Hepatocyte (in vitro differentiated cells): ENCODE results near the gene CDH15. TPM values are rescaled to one million over a fixed set of nuclear protein-coding genes. Genes with fewer than 3 reads are reported as not detected.

Experiments used
- DNase-seq: peaks from one replicate; pipeline ENCODE4 v3.0.0-alpha.2; 2016; ENCODE audit warnings: low spot score
- H2AFZ ChIP-seq: fragments of 200-600 bp; sonication (generic); 2 replicates; pipeline ENCODE4 v1.6.0; 2016; ENCODE audit warnings: antibody characterized with exemption, mild to moderate bottlenecking
- H3K27ac ChIP-seq: fragments of 200-600 bp; sonication (generic); 2 replicates; pipeline ENCODE4 v1.5.1; 2016; ENCODE audit warnings: mild to moderate bottlenecking
- H3K27me3 ChIP-seq: fragments of 200-600 bp; sonication (generic); 2 replicates; pipeline ENCODE4 v1.6.1; 2016
- H3K36me3 ChIP-seq: fragments of 200-600 bp; sonication (generic); replicated peaks from 2 replicates; pipeline ENCODE4 v1.5.1; 2016; ENCODE audit warnings: low read depth; ENCODE audit not compliant: insufficient read depth
- H3K4me1 ChIP-seq: fragments of 200-600 bp; sonication (generic); 2 replicates; pipeline ENCODE4 v1.5.1; 2016; ENCODE audit warnings: mild to moderate bottlenecking, moderate library complexity; ENCODE audit not compliant: insufficient read depth
- H3K4me2 ChIP-seq: fragments of 200-600 bp; sonication (generic); 2 replicates; pipeline ENCODE4 v1.6.0; 2016
- H3K4me3 ChIP-seq: fragments of 200-600 bp; sonication (generic); 2 replicates; pipeline ENCODE4 v1.5.1; 2016; ENCODE audit warnings: mild to moderate bottlenecking
- H3K79me2 ChIP-seq: fragments of 200-600 bp; sonication (generic); 2 replicates; pipeline ENCODE4 v1.6.0; 2017; ENCODE audit warnings: mild to moderate bottlenecking
- H3K9me2 ChIP-seq: fragments of 200-600 bp; sonication (generic); replicated peaks from 2 replicates; pipeline ENCODE4 v1.6.0; 2017; ENCODE audit warnings: mild to moderate bottlenecking; ENCODE audit not compliant: insufficient read depth
- H3K9me3 ChIP-seq: fragments of 200-600 bp; sonication (generic); 2 replicates; pipeline ENCODE4 v1.5.1; 2016; ENCODE audit warnings: low read depth, mild to moderate bottlenecking
- H4K20me1 ChIP-seq: fragments of 200-600 bp; sonication (generic); 2 replicates; pipeline ENCODE4 v1.6.0; 2016; ENCODE audit warnings: mild to moderate bottlenecking; ENCODE audit not compliant: insufficient read depth, poor library complexity, severe bottlenecking
- CTCF ChIP-seq: fragments of 200-600 bp; sonication (generic); IDR thresholded peaks from 2 replicates; pipeline ENCODE4 v1.5.1; 2016; ENCODE audit warnings: antibody characterized with exemption, mild to moderate bottlenecking; ENCODE audit not compliant: poor library complexity
- EZH2 ChIP-seq: fragments of 200-600 bp; sonication (generic); IDR thresholded peaks from 2 replicates; pipeline ENCODE4 v1.6.1; 2016; ENCODE audit warnings: antibody characterized with exemption, mild to moderate bottlenecking, borderline replicate concordance
- EZH2phosphoT487 ChIP-seq: fragments of 200-600 bp; sonication (generic); IDR thresholded peaks from one replicate; pipeline ENCODE4 v1.6.1; 2018; ENCODE audit warnings: antibody characterized with exemption, mild to moderate bottlenecking, low read depth, moderate library complexity; ENCODE audit not compliant: unreplicated experiment, severe bottlenecking
- WGBS: methylation state at CpG from one replicate; pipeline ENCODE4 v1.1.6; 2016; ENCODE audit warnings: low lambda C conversion rate; ENCODE audit errors: missing lambda C conversion rate; 5-methylcytosine and 5-hydroxymethylcytosine counted together
- polyA plus RNA-seq: library from polyadenylated mRNA; unstranded; fragments of >200 nt; fragmentation: Nextera tagmentation; extraction: Ambion mirVana; gene quantifications from 2 replicates; pipeline ENCODE4 v1.2.1, GENCODE V29; 2016
- total RNA-seq: library from RNA; depleted of rRNA; stranded (reverse); fragments of >200 nt; gene quantifications from 2 replicates; pipeline ENCODE4 v1.2.3, GENCODE V29; 2014

The CDH15 gene
- total and polyA plus RNA-seq, 2 experiments from 2014 or later = 0.13 to 0.47 TPM

GRCh38 chr16:89132194-89133005 lies 39.1 kb upstream of the CDH15 start:
- no peak overlapping the region for H3K4me2 ChIP-seq
- H4K20me1 ChIP-seq = no peaks in the 10 kb centered on the region
- no peaks in the 10 kb centered on the region for H3K36me3 ChIP-seq
- H3K4me1 ChIP-seq = no peaks in the 10 kb centered on the region
- WGBS = 96% methylated on average over 21 of the region's 22 CpGs
- H3K4me3 ChIP-seq = no peak overlapping the region
- no peak for DNase-seq
- H3K9me2 ChIP-seq = no peaks in the 10 kb centered on the region
- no peak overlapping the region for H3K27ac ChIP-seq
- no peaks in the 10 kb centered on the region for H3K27me3 ChIP-seq
- H3K9me3 ChIP-seq = no peaks in the 10 kb centered on the region
- TF ChIP-seq CTCF (no peak), EZH2 (no peak)
- no peaks in the 10 kb centered on the region for H3K79me2 ChIP-seq
- H2AFZ ChIP-seq = no peak overlapping the region

GRCh38 chr16:89133457-89134127 lies 38.0 kb upstream of the CDH15 start:
- no peaks in the 10 kb centered on the region for H3K36me3 ChIP-seq

GRCh38 chr16:89134269-89134668 lies 37.3 kb upstream of the CDH15 start:
- no peak for DNase-seq
- TF ChIP-seq EZH2phosphoT487 (no peak), CTCF (no peak), EZH2 (no peak)
- no peaks in the 10 kb centered on the region for H3K27me3 ChIP-seq
- 90% methylated on average over 18 of the region's 20 CpGs for WGBS
- H3K9me3 ChIP-seq = no peaks in the 10 kb centered on the region
- no peak overlapping the region for H2AFZ ChIP-seq
- no peak overlapping the region for H3K4me3 ChIP-seq
- no peak overlapping the region for H3K27ac ChIP-seq
- no peak overlapping the region for H3K4me2 ChIP-seq
- no peaks in the 10 kb centered on the region for H3K36me3 ChIP-seq
- no peaks in the 10 kb centered on the region for H4K20me1 ChIP-seq
- H3K4me1 ChIP-seq = no peaks in the 10 kb centered on the region
- no peaks in the 10 kb centered on the region for H3K79me2 ChIP-seq
- H3K9me2 ChIP-seq = no peaks in the 10 kb centered on the region

More at GRCh38 chr16:89133457-89134127, 38.0 kb upstream of the CDH15 start:
- H3K27me3 ChIP-seq = no peaks in the 10 kb centered on the region
- TF ChIP-seq EZH2 (no peak), CTCF (no peak), EZH2phosphoT487 (no peak)
- no peaks in the 10 kb centered on the region for H4K20me1 ChIP-seq
- no peak overlapping the region for H3K4me2 ChIP-seq
- no peaks in the 10 kb centered on the region for H3K4me1 ChIP-seq
- no peaks in the 10 kb centered on the region for H3K9me2 ChIP-seq
- H3K4me3 ChIP-seq = no peak overlapping the region
- 98% methylated on average over 25 of the region's 25 CpGs for WGBS
- H3K79me2 ChIP-seq = no peaks in the 10 kb centered on the region
- DNase-seq = no peak
- no peak overlapping the region for H3K27ac ChIP-seq
- H2AFZ ChIP-seq = no peak overlapping the region
- H3K9me3 ChIP-seq = no peaks in the 10 kb centered on the region
